H9 (cell line): ENCODE data around the gene TBL2. TPM values are rescaled to one million over a fixed set of nuclear protein-coding genes. Genes with fewer than 3 reads are reported as not detected.

ENCODE experiments used
- DNase-seq: peaks from one replicate; pipeline ENCODE4 v3.0.0-alpha.2; 2017
- H2AFZ ChIP-seq: one replicate; pipeline ENCODE4 v1.6.1; 2013; ENCODE audit warnings: mild to moderate bottlenecking, low read length, control low read depth, moderate library complexity
- H2AK5ac ChIP-seq: 2 replicates; pipeline ENCODE4 v1.6.1; 2013; ENCODE audit warnings: low read length, control low read depth, mixed read lengths; ENCODE audit not compliant: insufficient read length
- H2BK120ac ChIP-seq: one replicate; pipeline ENCODE4 v1.6.1; 2013; ENCODE audit warnings: low read depth, mild to moderate bottlenecking, low read length, control low read depth, inconsistent platforms; ENCODE audit not compliant: poor library complexity, severe bottlenecking
- H2BK12ac ChIP-seq: 2 replicates; pipeline ENCODE4 v1.6.1; 2013; ENCODE audit warnings: low read length, control low read depth, mixed read lengths, low read depth; ENCODE audit not compliant: insufficient read length
- H2BK15ac ChIP-seq: 2 replicates; pipeline ENCODE4 v1.6.1; 2013; ENCODE audit warnings: low read depth, low read length, control low read depth
- H2BK20ac ChIP-seq: one replicate; pipeline ENCODE4 v1.6.1; 2013; ENCODE audit warnings: low read depth, mild to moderate bottlenecking, low read length, control low read depth, inconsistent platforms; ENCODE audit not compliant: poor library complexity, severe bottlenecking
- H2BK5ac ChIP-seq: 2 replicates; pipeline ENCODE4 v1.6.1; 2013; ENCODE audit warnings: low read length, control low read depth, mixed read lengths; ENCODE audit not compliant: insufficient read length
- H3K14ac ChIP-seq: 2 replicates; pipeline ENCODE4 v1.6.1; 2013; ENCODE audit warnings: low read length, control low read depth; ENCODE audit not compliant: insufficient read depth
- H3K18ac ChIP-seq: 2 replicates; pipeline ENCODE4 v1.6.1; 2013; ENCODE audit warnings: low read depth, mild to moderate bottlenecking, mixed read lengths, low read length, control low read depth; ENCODE audit not compliant: insufficient read length
- H3K23ac ChIP-seq: 2 replicates; pipeline ENCODE4 v1.6.1; 2013; ENCODE audit warnings: low read length, control low read depth, mixed read lengths, low read depth; ENCODE audit not compliant: insufficient read length
- H3K23me2 ChIP-seq: 2 replicates; pipeline ENCODE4 v1.6.1; 2013; ENCODE audit warnings: low read depth, mild to moderate bottlenecking, mixed read lengths, low read length, control low read depth; ENCODE audit not compliant: insufficient read length, poor library complexity, severe bottlenecking
- H3K27ac ChIP-seq: 2 replicates; pipeline ENCODE4 v1.5.1; 2013; ENCODE audit warnings: low read length, control low read depth, mixed read lengths, low read depth; ENCODE audit not compliant: insufficient read length
- H3K27me3 ChIP-seq: 2 replicates; pipeline ENCODE4 v1.6.1; 2013; ENCODE audit warnings: low read length, control low read depth, inconsistent platforms; ENCODE audit not compliant: insufficient read depth
- H3K4ac ChIP-seq: 2 replicates; pipeline ENCODE4 v1.6.1; 2013; ENCODE audit warnings: low read depth, mild to moderate bottlenecking, control low read depth, inconsistent platforms, low read length, moderate library complexity
- H3K4me1 ChIP-seq: 2 replicates; pipeline ENCODE4 v1.6.1; 2013; ENCODE audit warnings: low read length, control low read depth, inconsistent platforms; ENCODE audit not compliant: insufficient read depth
- H3K4me2 ChIP-seq: 2 replicates; pipeline ENCODE4 v1.6.1; 2013; ENCODE audit warnings: low read length, control low read depth, mixed read lengths; ENCODE audit not compliant: insufficient read length, insufficient read depth
- H3K56ac ChIP-seq: 2 replicates; pipeline ENCODE4 v1.6.1; 2013; ENCODE audit warnings: low read depth, mild to moderate bottlenecking, mixed read lengths, low read length, control low read depth; ENCODE audit not compliant: insufficient read length
- H3K79me1 ChIP-seq: 2 replicates; pipeline ENCODE4 v1.6.1; 2013; ENCODE audit warnings: low read depth, mild to moderate bottlenecking, moderate library complexity, low read length, control low read depth, inconsistent platforms; ENCODE audit not compliant: insufficient read depth, poor library complexity, severe bottlenecking
- H3K79me2 ChIP-seq: 2 replicates; pipeline ENCODE4 v1.6.1; 2013; ENCODE audit warnings: low read length, control low read depth, inconsistent platforms; ENCODE audit not compliant: insufficient read depth
- H3K9ac ChIP-seq: 2 replicates; pipeline ENCODE4 v1.6.1; 2013; ENCODE audit warnings: low read length, control low read depth, mixed read lengths; ENCODE audit not compliant: insufficient read length; ENCODE audit errors: extremely low read depth
- H3K9me3 ChIP-seq: one replicate; pipeline ENCODE4 v1.6.1; 2013; ENCODE audit warnings: low read depth, low read length, inconsistent platforms; ENCODE audit not compliant: control insufficient read depth
- H3T11ph ChIP-seq: one replicate; pipeline ENCODE4 v1.6.1; 2013; ENCODE audit warnings: mild to moderate bottlenecking, low read length, control low read depth, inconsistent platforms
- H4K20me1 ChIP-seq: one replicate; pipeline ENCODE4 v1.6.1; 2013; ENCODE audit not compliant: control insufficient read depth, insufficient read length, insufficient read depth
- H4K5ac ChIP-seq: 2 replicates; pipeline ENCODE4 v1.6.1; 2013; ENCODE audit warnings: low read depth, mild to moderate bottlenecking, mixed read lengths, low read length, control low read depth; ENCODE audit not compliant: insufficient read length
- H4K8ac ChIP-seq: replicated peaks from 2 replicates; pipeline ENCODE4 v1.6.1; 2013; ENCODE audit warnings: low read length, control low read depth, mixed read lengths, low read depth; ENCODE audit not compliant: insufficient read length
- H4K91ac ChIP-seq: 2 replicates; pipeline ENCODE4 v1.6.1; 2013; ENCODE audit warnings: low read depth, mild to moderate bottlenecking, moderate library complexity, mixed read lengths, low read length, control low read depth; ENCODE audit not compliant: insufficient read length
- H3K27ac Mint-ChIP-seq, 3 experiments: 2 replicates in 2 of 3; 3 replicates in 1 of 3; pipeline ENCODE4 v1.8.0; 2020 to 2021; ENCODE audit warnings: mixed read lengths in 3 of 3, mild to moderate bottlenecking in 1 of 3, moderate library complexity in 1 of 3
- H3K27me3 Mint-ChIP-seq: 2 replicates; pipeline ENCODE4 v1.8.0; 2021; ENCODE audit warnings: low read depth, mild to moderate bottlenecking, moderate library complexity, mixed read lengths
- H3K36me3 Mint-ChIP-seq, 3 experiments: 2 replicates in 2 of 3; 3 replicates in 1 of 3; pipeline ENCODE4 v1.8.0; 2020 to 2021; ENCODE audit warnings: low read depth in 3 of 3, mixed read lengths in 3 of 3; ENCODE audit not compliant: insufficient read depth in 1 of 3
- H3K4me1 Mint-ChIP-seq, 2 experiments: 2 replicates each; pipeline ENCODE4 v1.8.0; 2020; ENCODE audit warnings: mixed read lengths in 2 of 2
- H3K4me3 Mint-ChIP-seq, 2 experiments: 2 replicates in 1 of 2; 3 replicates in 1 of 2; pipeline ENCODE4 v1.8.0; 2020 to 2021; ENCODE audit warnings: mild to moderate bottlenecking in 2 of 2, mixed read lengths in 2 of 2, moderate library complexity in 1 of 2
- H3K9me3 Mint-ChIP-seq, 2 experiments: 2 replicates in 1 of 2; 3 replicates in 1 of 2; pipeline ENCODE4 v1.8.0; 2020; ENCODE audit warnings: mild to moderate bottlenecking in 2 of 2, mixed read lengths in 2 of 2, moderate library complexity in 1 of 2
- CTCF ChIP-seq: fragments of 200-600 bp; sonication (generic); conservative IDR thresholded peaks from 3 replicates; pipeline ENCODE4 v1.8.0; 2021; ENCODE audit warnings: antibody characterized with exemption, mild to moderate bottlenecking
- WGBS: extraction: QIAGEN DNeasy Blood & Tissue Kit; methylation state at CpG from one replicate; pipeline ENCODE4 v1.1.7; 2013; ENCODE audit warnings: missing lambda C conversion rate, low lambda C conversion rate, mixed read lengths; ENCODE audit not compliant: insufficient read length; ENCODE audit errors: extremely low coverage; 5-methylcytosine and 5-hydroxymethylcytosine counted together
- total RNA-seq: library from RNA; stranded (reverse); gene quantifications from 2 replicates; pipeline ENCODE4 v1.2.1, GENCODE V29; 2021

TBL2 gene
- total RNA-seq, 1 experiment from 2014 or later: 26.7 TPM

- Mint-ChIP-seq H3K27me3 (no peaks in the 10 kb centered on the region), H3K36me3 (peaks cover 0 to 7% (median 2%) of the 10 kb centered on the region in 3 experiments; a peak in 3 of 7 replicates), H3K27ac (no peak overlapping the region), H3K4me3 (no peak overlapping the region), H3K9me3 (no peaks in the 10 kb centered on the region), H3K4me1 (peaks cover 0 to 3% of the 10 kb centered on the region in 2 experiments; a peak in 2 of 4 replicates)
- no peak for TF ChIP-seq CTCF
- H2AK5ac ChIP-seq: no peak overlapping the region
- H3K9ac ChIP-seq: no peak overlapping the region
- no peaks in the 10 kb centered on the region for H3K79me2 ChIP-seq
- no peak overlapping the region for H2BK12ac ChIP-seq
- H3K18ac ChIP-seq: no peak overlapping the region
- no peak overlapping the region for H3K14ac ChIP-seq
- H3K9me3 ChIP-seq: no peaks in the 10 kb centered on the region
- H3K79me1 ChIP-seq: no peaks in the 10 kb centered on the region
- H3K56ac ChIP-seq: no peak overlapping the region
- no peaks in the 10 kb centered on the region for H4K20me1 ChIP-seq
- no peak overlapping the region for H2BK120ac ChIP-seq
- H2BK5ac ChIP-seq: no peak overlapping the region
- no peaks in the 10 kb centered on the region for H3K4me1 ChIP-seq
- H3K4me2 ChIP-seq: no peak overlapping the region
- DNase-seq: no peak
- H2BK20ac ChIP-seq: no peak overlapping the region
- H3K27me3 ChIP-seq: no peaks in the 10 kb centered on the region
- H2AFZ ChIP-seq: no peak overlapping the region
- no peak overlapping the region for H4K5ac ChIP-seq
- no peaks in the 10 kb centered on the region for H3K23me2 ChIP-seq
- no peak overlapping the region for H3K23ac ChIP-seq
- H4K8ac ChIP-seq: no peak overlapping the region
- no peak overlapping the region for H2BK15ac ChIP-seq
- no peak overlapping the region for H3T11ph ChIP-seq
- WGBS: no CpG with 5 or more reads among the region's 3 CpGs
- no peak overlapping the region for H3K4ac ChIP-seq
- no peak overlapping the region for H3K27ac ChIP-seq
- no peak overlapping the region for H4K91ac ChIP-seq
Measured at GRCh38 chr7:73530800-73531199, 47.6 kb downstream of the TBL2 start.
